CD14-positive monocyte (primary cell): ENCODE results near the gene MTG2. TPM values are rescaled to one million over a fixed set of nuclear protein-coding genes. Genes with fewer than 3 reads are reported as not detected.

Experiments used
- DNase-seq, 3 donors: peaks; one replicate each; pipeline ENCODE4 v3.0.0-alpha.2; 2011 to 2022
- H2AFZ ChIP-seq: 2 replicates; pipeline ENCODE4 v1.6.0; 2012; ENCODE audit warnings: mild to moderate bottlenecking, low read depth, low read length, inconsistent platforms; ENCODE audit not compliant: insufficient read depth, poor library complexity, severe bottlenecking
- H3K27ac ChIP-seq, 2 donors: 1 replicate in 1 of 2; 2 replicates in 1 of 2; pipeline ENCODE4 v1.5.1; 2012 to 2013; ENCODE audit warnings: low read length in 2 of 2, control low read depth in 1 of 2, inconsistent platforms in 1 of 2, low read depth in 1 of 2, mild to moderate bottlenecking in 1 of 2
- H3K27me3 ChIP-seq, 2 donors: one replicate each; pipeline versions ENCODE4 v1.6.0 to v1.6.1; 2011 to 2013; ENCODE audit warnings: low read length in 2 of 2; ENCODE audit not compliant: control insufficient read depth in 2 of 2, insufficient read depth in 2 of 2
- H3K36me3 ChIP-seq, 2 donors: replicated peaks in 1 of 2; 1 replicate in 1 of 2; 2 replicates in 1 of 2; pipeline versions ENCODE4 v1.5.1 to v1.6.1; 2012 to 2013; ENCODE audit warnings: low read length in 2 of 2, control low read depth in 1 of 2, inconsistent platforms in 1 of 2, mild to moderate bottlenecking in 1 of 2; ENCODE audit not compliant: insufficient read depth in 2 of 2, control insufficient read depth in 1 of 2
- H3K4me1 ChIP-seq, 2 donors: 1 replicate in 1 of 2; 2 replicates in 1 of 2; pipeline versions ENCODE4 v1.5.1 to v1.6.1; 2012 to 2013; ENCODE audit warnings: low read length in 2 of 2, control low read depth in 1 of 2, inconsistent platforms in 1 of 2, mild to moderate bottlenecking in 1 of 2, moderate library complexity in 1 of 2; ENCODE audit not compliant: insufficient read depth in 2 of 2, control insufficient read depth in 1 of 2
- H3K4me2 ChIP-seq: replicated peaks from 2 replicates; pipeline ENCODE3; 2012; ENCODE audit warnings: low read length, moderate library complexity, mild to moderate bottlenecking; ENCODE audit not compliant: poor library complexity, severe bottlenecking; ENCODE audit errors: extremely low read depth
- H3K4me3 ChIP-seq, 3 experiments: fragments of 200-600 bp in 1 of 3; sonication (generic) in 1 of 3; replicated peaks in 1 of 3; 1 replicate in 2 of 3; 2 replicates in 1 of 3; pipeline ENCODE4 v1.5.1; 2011 to 2013; ENCODE audit warnings: low read length in 3 of 3, mild to moderate bottlenecking in 3 of 3, control low read depth in 2 of 3, low read depth in 2 of 3, inconsistent platforms in 1 of 3, moderate library complexity in 1 of 3
- H3K79me2 ChIP-seq: 2 replicates; pipeline ENCODE4 v1.6.0; 2012; ENCODE audit warnings: mild to moderate bottlenecking, control low read depth, inconsistent platforms, low read length, moderate library complexity; ENCODE audit not compliant: insufficient read depth
- H3K9ac ChIP-seq: 2 replicates; pipeline ENCODE4 v1.6.0; 2017; ENCODE audit warnings: low read length, mild to moderate bottlenecking; ENCODE audit not compliant: insufficient read depth, poor library complexity, severe bottlenecking
- H3K9me3 ChIP-seq, 2 donors: replicated peaks in 1 of 2; 1 replicate in 1 of 2; 2 replicates in 1 of 2; pipeline versions ENCODE4 v1.5.1 to v1.6.1; 2012 to 2013; ENCODE audit warnings: low read length in 2 of 2, control low read depth in 1 of 2; ENCODE audit not compliant: control insufficient read depth in 1 of 2, insufficient read depth in 1 of 2
- H4K20me1 ChIP-seq: 2 replicates; pipeline ENCODE4 v1.6.0; 2012; ENCODE audit warnings: mild to moderate bottlenecking, low read length, control low read depth, moderate library complexity; ENCODE audit not compliant: insufficient read depth
- H3K27ac Mint-ChIP-seq, 7 donors: one replicate each; pipeline ENCODE4 v1.8.0; 2020; ENCODE audit warnings: mild to moderate bottlenecking in 7 of 7, mixed read lengths in 7 of 7, moderate library complexity in 6 of 7, inconsistent platforms in 2 of 7
- H3K27me3 Mint-ChIP-seq, 3 donors: one replicate each; pipeline ENCODE4 v1.8.0; 2021 to 2022; ENCODE audit warnings: low read depth in 3 of 3, mild to moderate bottlenecking in 3 of 3, mixed read lengths in 3 of 3, moderate library complexity in 3 of 3, inconsistent platforms in 1 of 3
- H3K36me3 Mint-ChIP-seq, 2 donors: one replicate each; pipeline ENCODE4 v1.8.0; 2020; ENCODE audit warnings: mixed read lengths in 2 of 2, inconsistent platforms in 1 of 2, mild to moderate bottlenecking in 1 of 2
- H3K4me1 Mint-ChIP-seq: one replicate; pipeline ENCODE4 v1.8.0; 2020; ENCODE audit warnings: mild to moderate bottlenecking, mixed read lengths
- H3K4me3 Mint-ChIP-seq, 2 donors: one replicate each; pipeline ENCODE4 v1.8.0; 2020; ENCODE audit warnings: mild to moderate bottlenecking in 2 of 2, mixed read lengths in 2 of 2, moderate library complexity in 1 of 2
- H3K9me3 Mint-ChIP-seq, 7 donors: one replicate each; pipeline ENCODE4 v1.8.0; 2020 to 2022; ENCODE audit warnings: mixed read lengths in 7 of 7, mild to moderate bottlenecking in 6 of 7, moderate library complexity in 6 of 7, inconsistent platforms in 2 of 7
- CTCF ChIP-seq: fragments of 200-600 bp; IDR thresholded peaks from one replicate; pipeline ENCODE4 v1.8.0; 2022; ENCODE audit warnings: antibody characterized with exemption, mild to moderate bottlenecking
- WGBS: methylation state at CpG from one replicate; pipeline ENCODE4 v1.1.5; 2013; ENCODE audit warnings: missing lambda C conversion rate; ENCODE audit not compliant: insufficient coverage; 5-methylcytosine and 5-hydroxymethylcytosine counted together
- intact Hi-C, 2 donors: fragments of 100-400 bp; cut with micrococcal nuclease; formaldehyde crosslinking; loops; one replicate each; pipeline versions ENCODE4 v1.15.0 to v1.15.1; 2023
- polyA plus RNA-seq, 3 donors: library from polyadenylated mRNA; depleted of rRNA in 1 of 3; unstranded in 2 of 3; stranded (reverse) in 1 of 3; fragments of 300-500 nt in 2 of 3; fragments of >200 nt in 1 of 3; fragmentation: Illumina TruSeq in 2 of 3; gene quantifications; 1 replicate in 2 of 3; 2 replicates in 1 of 3; pipeline ENCODE4 v1.2.3, GENCODE V29; 2012 to 2021

MTG2 gene
- polyA plus RNA-seq, 3 donors = 10.8 to 16.1 (median 14.9) TPM

DNA sequence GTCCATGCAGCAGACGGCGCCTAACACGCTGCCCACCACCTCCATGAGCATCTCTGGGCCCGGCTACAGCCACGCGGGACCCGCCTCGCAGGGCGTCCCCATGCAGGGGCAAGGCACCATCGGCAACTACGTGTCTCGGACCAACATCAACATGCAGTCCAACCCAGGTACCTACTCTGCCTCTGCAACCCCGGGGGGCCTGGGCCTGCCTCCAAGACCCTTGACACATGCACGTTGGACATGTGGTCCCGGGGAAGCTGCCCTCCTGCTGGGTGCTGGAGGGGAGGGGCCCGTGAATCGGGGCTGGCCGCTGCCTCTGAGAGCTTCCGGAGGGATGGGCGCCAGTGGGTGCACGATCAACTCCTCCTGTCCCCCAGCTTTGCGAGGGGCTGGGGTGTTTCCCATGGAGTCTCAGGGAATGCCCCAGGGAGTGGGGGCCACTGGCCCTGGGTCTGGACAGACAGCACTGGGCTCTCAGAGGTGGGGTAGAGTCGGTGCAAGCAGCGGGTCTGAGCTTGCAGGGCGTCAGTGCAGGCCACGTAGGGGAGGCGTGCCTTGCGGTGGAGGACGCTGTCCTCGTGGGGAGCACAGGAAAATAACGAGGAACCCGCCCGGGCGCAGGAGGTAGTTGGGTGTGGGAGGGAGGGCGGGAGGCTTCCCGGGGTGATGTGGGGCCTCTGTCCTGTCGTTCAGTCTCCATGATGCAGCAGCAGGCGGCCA is 19.9 kb upstream of the MTG2 start:
- peaks cover 5% of the 10 kb centered on the region for H4K20me1 ChIP-seq
- WGBS = 96% methylated on average over 29 of the region's 38 CpGs

DNA sequence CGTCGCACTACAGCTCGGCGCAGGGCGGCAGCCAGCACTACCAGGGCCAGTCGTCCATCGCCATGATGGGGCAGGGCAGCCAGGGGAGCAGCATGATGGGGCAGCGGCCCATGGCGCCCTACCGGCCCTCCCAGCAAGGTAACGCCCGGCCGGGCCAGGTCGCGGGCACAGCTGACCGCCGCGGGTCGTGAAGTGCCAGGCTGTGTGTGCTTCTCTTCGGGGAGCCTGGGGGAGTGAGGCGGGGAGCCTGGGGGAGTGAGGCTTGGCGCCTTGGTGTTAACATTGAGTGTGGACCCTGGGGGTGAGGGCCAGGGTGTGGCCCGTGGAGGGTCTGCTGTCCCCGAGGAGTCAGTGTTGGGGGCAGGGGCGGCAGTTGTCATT is 19.4 kb upstream of the MTG2 start:
- no peaks in the 10 kb centered on the region for H3K4me1 ChIP-seq

More for the DNA sequence above, 19.9 kb upstream of the MTG2 start:
- H2AFZ ChIP-seq = no peak overlapping the region
- Mint-ChIP-seq H3K4me1 (no peaks in the 10 kb centered on the region), H3K9me3 (no peaks in the 10 kb centered on the region), H3K27ac (no peak overlapping the region), H3K36me3 (peaks cover 53 to 87% of the 10 kb centered on the region in 2 donors), H3K27me3 (peaks cover 0 to 2% (median 0%) of the 10 kb centered on the region in 3 donors), H3K4me3 (no peak overlapping the region)
- H3K4me2 ChIP-seq = no peak overlapping the region
- H3K27ac ChIP-seq = no peak overlapping the region
- no peak for TF ChIP-seq CTCF
- H3K79me2 ChIP-seq = peaks cover 6% of the 10 kb centered on the region
- H3K9me3 ChIP-seq = no peaks in the 10 kb centered on the region
- no peak overlapping the region for H3K9ac ChIP-seq
- intact Hi-C loops = no loop called here
- peaks cover 55 to 88% of the 10 kb centered on the region in 2 donors for H3K36me3 ChIP-seq
- no peaks in the 10 kb centered on the region for H3K4me1 ChIP-seq
- DNase-seq = no peak
- no peaks in the 10 kb centered on the region for H3K27me3 ChIP-seq
- no peak overlapping the region for H3K4me3 ChIP-seq

More for the DNA sequence above, 19.4 kb upstream of the MTG2 start:
- Histone ChIP-seq H3K79me2 (peaks cover under 1% of the 10 kb centered on the region), H3K27ac (no peak overlapping the region), H3K9me3 (no peaks in the 10 kb centered on the region), H3K9ac (no peak overlapping the region), H3K4me2 (no peak overlapping the region), H4K20me1 (peaks cover 2% of the 10 kb centered on the region), H3K36me3 (peaks cover 59 to 88% of the 10 kb centered on the region in 2 donors), H3K27me3 (no peaks in the 10 kb centered on the region), H2AFZ (no peak overlapping the region), H3K4me3 (no peak overlapping the region)
- peaks cover 0 to 2% (median 0%) of the 10 kb centered on the region in 3 donors for H3K27me3 Mint-ChIP-seq
- peaks cover 57 to 88% of the 10 kb centered on the region in 2 donors for H3K36me3 Mint-ChIP-seq
- intact Hi-C loops = no loop called here
- no peak overlapping the region for H3K4me3 Mint-ChIP-seq
- DNase-seq = no peak
- H3K4me1 Mint-ChIP-seq = no peaks in the 10 kb centered on the region
- no peaks in the 10 kb centered on the region for H3K9me3 Mint-ChIP-seq
- TF ChIP-seq CTCF = no peak
- H3K27ac Mint-ChIP-seq = no peak overlapping the region
- WGBS = 97% methylated on average over 19 of the region's 25 CpGs
